Naive thymus-derived CD8-positive, alpha-beta T cell (primary cell): ENCODE results near the gene SNX30. TPM values are rescaled to one million over a fixed set of nuclear protein-coding genes. Genes with fewer than 3 reads are reported as not detected.
"Not testable (repeated sequence)": the region's sequence is repeated elsewhere in the genome, so short reads cannot be mapped to it uniquely, and the experiment has no call there.

ENCODE experiments used
- ATAC-seq, 2 donors: fragments of 150-1000 bp; cut with Tn5 transposase in 1 of 2; sonication (Bioruptor Pico), chemical (Tn5 transposase) in 1 of 2; 1 replicate in 1 of 2; 2 replicates in 1 of 2; pipeline ENCODE4 v1.10.0; 2021; ENCODE audit warnings: mild to moderate bottlenecking in 2 of 2, moderate library complexity in 2 of 2
- POLR2A ChIA-PET: fragments of 350-600 bp; sonication (Branson Sonifier 250); formaldehyde crosslinking; loops from one replicate; lab custom pipeline; 2021; ENCODE audit warnings: antibody characterized with exemption; lab: Charles Lee
- DNase-seq, 10 donors: peaks; one replicate each; pipeline versions ENCODE4 v3.0.0 to v3.0.0-alpha.2; 2020 to 2022
- H3K27ac Mint-ChIP-seq, 10 donors: one replicate each; pipeline ENCODE4 v1.8.0; 2020 to 2022; ENCODE audit warnings: mild to moderate bottlenecking in 10 of 10, mixed read lengths in 10 of 10, moderate library complexity in 4 of 10, inconsistent platforms in 1 of 10
- H3K27me3 Mint-ChIP-seq, 5 donors: one replicate each; pipeline ENCODE4 v1.8.0; 2021 to 2022; ENCODE audit warnings: mixed read lengths in 5 of 5
- H3K36me3 Mint-ChIP-seq, 3 donors: one replicate each; pipeline ENCODE4 v1.8.0; 2020 to 2022; ENCODE audit warnings: mixed read lengths in 3 of 3, mild to moderate bottlenecking in 2 of 3, inconsistent platforms in 1 of 3
- H3K4me1 Mint-ChIP-seq, 4 donors: one replicate each; pipeline ENCODE4 v1.8.0; 2021 to 2022; ENCODE audit warnings: mixed read lengths in 4 of 4
- H3K4me3 Mint-ChIP-seq, 10 donors: one replicate each; pipeline ENCODE4 v1.8.0; 2020 to 2022; ENCODE audit warnings: mild to moderate bottlenecking in 10 of 10, mixed read lengths in 10 of 10, moderate library complexity in 6 of 10, inconsistent platforms in 1 of 10
- H3K9me3 Mint-ChIP-seq, 9 donors: one replicate each; pipeline ENCODE4 v1.8.0; 2020 to 2022; ENCODE audit warnings: mixed read lengths in 9 of 9, mild to moderate bottlenecking in 3 of 9, inconsistent platforms in 1 of 9, moderate library complexity in 1 of 9
- polyA plus RNA-seq, 3 donors: library from polyadenylated mRNA; unstranded; fragments of 300-500 nt; fragmentation: Illumina TruSeq; gene quantifications; one replicate each; pipeline ENCODE4 v1.2.3, GENCODE V29; 2021
- total RNA-seq, 8 experiments: library from RNA in 2 of 8; stranded (reverse) in 2 of 8; gene quantifications; one replicate each; pipeline ENCODE4 v1.2.3 and lab custom pipeline; 2021 to 2026

The SNX30 gene, protein sequence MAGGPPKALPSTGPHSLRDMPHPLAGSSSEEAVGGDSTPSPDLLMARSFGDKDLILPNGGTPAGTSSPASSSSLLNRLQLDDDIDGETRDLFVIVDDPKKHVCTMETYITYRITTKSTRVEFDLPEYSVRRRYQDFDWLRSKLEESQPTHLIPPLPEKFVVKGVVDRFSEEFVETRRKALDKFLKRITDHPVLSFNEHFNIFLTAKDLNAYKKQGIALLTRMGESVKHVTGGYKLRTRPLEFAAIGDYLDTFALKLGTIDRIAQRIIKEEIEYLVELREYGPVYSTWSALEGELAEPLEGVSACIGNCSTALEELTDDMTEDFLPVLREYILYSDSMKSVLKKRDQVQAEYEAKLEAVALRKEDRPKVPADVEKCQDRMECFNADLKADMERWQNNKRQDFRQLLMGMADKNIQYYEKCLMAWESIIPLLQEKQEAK
- total RNA-seq: 10 to 100 TPM; 10.3 to 10.4 TPM
- polyA plus RNA-seq: 1 to 10 TPM; 1.7 to 3.6 (median 2.2) TPM
- 23.3 to 45.5 (median 30.9) reads per million in 6 experiments for total RNA-seq (lab: John Stamatoyannopoulos, UW)

DNA sequence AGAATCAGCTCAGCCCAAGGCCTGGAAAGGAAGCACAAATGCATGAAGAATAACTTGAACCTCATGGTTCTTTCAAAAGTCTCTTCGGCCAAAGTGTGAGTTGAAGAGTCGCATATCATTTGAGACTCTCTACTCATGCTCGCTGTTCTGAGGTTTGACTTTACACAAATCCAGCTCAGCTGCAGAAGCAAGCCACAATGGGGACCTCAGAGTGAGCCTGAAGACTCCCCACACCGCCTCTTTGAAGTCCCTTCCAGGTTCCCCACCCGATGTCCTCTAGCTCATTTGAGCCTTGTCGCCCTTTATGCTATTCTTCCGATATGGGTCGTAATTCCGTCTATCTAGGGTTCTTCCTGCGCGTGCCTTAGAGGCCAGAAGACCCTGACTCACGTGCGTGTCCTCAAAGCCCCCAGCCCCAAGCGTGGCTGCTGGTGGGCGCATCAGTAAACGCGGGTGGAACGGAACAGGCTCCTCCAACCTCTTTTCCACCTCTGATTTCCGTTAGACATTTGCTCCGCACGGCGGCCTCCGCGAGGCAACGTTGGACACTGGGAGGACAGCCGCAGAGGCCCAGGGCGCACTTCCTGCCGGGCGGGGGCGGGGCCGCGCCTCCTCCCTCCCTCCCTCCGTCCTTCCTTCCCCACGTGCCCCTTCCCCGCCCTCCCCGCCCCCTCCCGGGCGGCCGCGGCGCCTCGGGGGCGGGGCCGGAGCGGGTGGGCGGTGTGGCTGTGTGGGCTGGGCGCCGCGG is at the start of gene SNX30:
Gene SNX30 (plus strand): TSS at position 745 of the 748 bp plus-strand sequence. CDS start 242 bp downstream, outside the sequence.
- peak within 1 kb of the TSS; percentile 82 to 98 (median 94) for H3K27ac Mint-ChIP-seq
- peak; percentile 56 to 87 (median 75) for DNase-seq
- H3K36me3 Mint-ChIP-seq: no peaks in the 10 kb centered on the region
- H3K4me3 Mint-ChIP-seq: peak within 1 kb of the TSS; percentile 87 to 97 (median 92)
- H3K4me1 Mint-ChIP-seq: peaks cover 40 to 70% (median 64%) of the 10 kb centered on the region in 4 donors
- no peaks in the 10 kb centered on the region for H3K9me3 Mint-ChIP-seq
- H3K27me3 Mint-ChIP-seq: no peaks in the 10 kb centered on the region
- peak; percentile 67 to 73 for ATAC-seq
- POLR2A ChIA-PET: interaction anchor here (1.3 to 3.3 kb wide), 3 partner anchors 32 to 370 kb away, joined by 14 to 18 read pairs (median 17); partner anchors contain the start of genes HSDL2, INIP and KIAA1958

DNA sequence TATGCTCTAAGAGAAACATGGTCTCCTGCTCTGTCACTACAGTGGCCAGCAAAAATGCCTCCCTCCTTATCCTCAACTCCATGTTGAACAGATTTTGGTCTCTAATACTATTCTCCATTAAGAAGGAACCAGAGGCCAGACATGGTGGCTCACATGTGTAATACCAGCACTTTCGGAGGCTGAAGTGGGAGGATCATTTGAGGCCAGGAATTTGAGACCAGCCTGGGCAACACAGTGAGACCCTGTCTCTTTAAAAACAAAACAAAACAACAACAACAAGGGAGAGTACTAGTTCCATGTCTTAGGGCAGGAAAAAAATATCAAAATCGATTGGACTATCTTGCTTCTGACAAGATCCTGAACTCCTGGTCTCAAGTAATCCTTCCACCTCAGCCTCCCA is 47.3 kb upstream of the SNX30 start:
- ATAC-seq (no peak), DNase-seq (no peak)
- H3K4me1 Mint-ChIP-seq: peaks cover 11 to 29% (median 25%) of the 10 kb centered on the region in 4 donors
- POLR2A ChIA-PET: interaction anchor here (1.3 kb wide), 1 partner anchor 11 kb away, joined by 6 read pairs; no protein-coding TSS in a partner anchor
- H3K4me3 Mint-ChIP-seq: no peak overlapping the region
- H3K36me3 Mint-ChIP-seq: peaks cover 2 to 56% (median 22%) of the 10 kb centered on the region in 3 donors
- no peaks in the 10 kb centered on the region for H3K9me3 Mint-ChIP-seq
- peak overlapping the region in 1 of 10 donors; percentile 21 for H3K27ac Mint-ChIP-seq
- H3K27me3 Mint-ChIP-seq: no peaks in the 10 kb centered on the region

DNA sequence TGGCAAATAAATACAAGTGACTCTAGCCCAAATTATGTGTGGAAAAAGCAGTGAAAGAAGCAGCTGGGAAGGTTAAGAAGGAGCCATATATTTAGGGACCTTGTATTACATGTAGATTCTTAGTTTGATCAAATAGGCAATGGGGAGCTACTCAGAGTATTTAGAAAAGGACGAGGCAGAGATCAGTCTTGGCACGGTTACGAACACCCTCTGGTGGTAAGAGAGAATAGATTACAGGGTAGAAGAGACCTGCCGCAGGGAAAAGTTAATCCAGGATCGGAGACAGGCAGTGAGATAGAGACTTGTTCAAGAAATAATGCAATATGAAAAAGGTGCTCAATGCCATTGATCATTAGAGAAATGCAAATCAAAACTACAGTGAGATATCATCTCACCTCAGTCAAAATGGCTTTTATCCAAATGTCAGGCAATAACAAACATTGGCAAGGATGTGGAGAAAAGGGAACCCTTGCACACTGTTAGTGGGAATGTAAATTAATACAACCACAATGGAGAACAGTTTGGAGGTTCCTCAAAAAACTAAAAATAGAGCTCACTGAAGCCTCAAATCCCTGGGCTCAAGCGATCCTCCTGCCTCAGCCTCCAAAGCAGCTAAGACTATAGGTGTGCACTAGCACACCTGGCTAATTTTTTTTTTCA is 44.7 kb upstream of the SNX30 start:
- Mint-ChIP-seq H3K27ac (no peak overlapping the region), H3K36me3 (peaks cover 0 to 54% (median 16%) of the 10 kb centered on the region in 3 donors), H3K4me3 (no peak overlapping the region), H3K4me1 (peaks cover 16 to 41% (median 27%) of the 10 kb centered on the region in 4 donors), H3K27me3 (no peaks in the 10 kb centered on the region), H3K9me3 (no peaks in the 10 kb centered on the region)
- DNase-seq: no peak
- ATAC-seq: no peak
- POLR2A ChIA-PET: no interaction called here

DNA sequence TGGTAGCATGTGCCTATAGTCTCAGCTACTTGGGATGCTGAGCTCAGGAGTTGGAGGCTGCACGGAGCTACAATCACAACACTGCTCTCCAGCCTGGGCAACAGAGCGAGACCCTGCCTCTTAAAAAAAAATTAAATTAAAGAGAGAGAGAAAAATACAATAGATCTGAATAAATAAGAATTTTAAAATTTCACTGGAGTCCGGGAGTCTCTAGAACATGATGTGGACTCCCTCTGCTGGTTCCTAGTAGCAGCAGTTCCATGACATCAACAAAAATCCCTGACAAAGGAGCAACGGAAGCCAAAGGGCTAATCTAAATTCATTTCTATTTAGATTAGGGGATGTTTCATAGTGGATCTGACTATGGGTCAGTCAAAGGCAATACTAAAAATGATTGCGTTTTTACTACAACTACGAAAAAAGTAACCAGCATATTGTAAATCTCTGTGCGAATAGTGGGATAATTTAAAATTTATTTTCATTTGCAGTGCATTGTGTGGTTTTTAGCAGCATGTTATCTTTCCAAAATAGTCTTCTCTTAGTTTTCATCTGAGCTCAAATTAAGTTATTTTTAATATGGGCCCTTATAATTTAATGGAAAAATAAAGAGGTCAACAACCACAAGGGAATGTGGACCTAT is 39.4 kb upstream of the SNX30 start:
- H3K9me3 Mint-ChIP-seq: no peaks in the 10 kb centered on the region
- peaks cover 0 to 47% (median 9%) of the 10 kb centered on the region in 3 donors for H3K36me3 Mint-ChIP-seq
- H3K4me3 Mint-ChIP-seq: no peak overlapping the region
- H3K4me1 Mint-ChIP-seq: peaks cover 24 to 47% (median 44%) of the 10 kb centered on the region in 4 donors
- ATAC-seq: no peak
- no peaks in the 10 kb centered on the region for H3K27me3 Mint-ChIP-seq
- DNase-seq: no peak
- POLR2A ChIA-PET: interaction anchor here (0.5 to 0.6 kb wide), 2 partner anchors 10 to 597 kb away, joined by 3 to 4 read pairs; no protein-coding TSS in a partner anchor
- no peak overlapping the region for H3K27ac Mint-ChIP-seq

DNA sequence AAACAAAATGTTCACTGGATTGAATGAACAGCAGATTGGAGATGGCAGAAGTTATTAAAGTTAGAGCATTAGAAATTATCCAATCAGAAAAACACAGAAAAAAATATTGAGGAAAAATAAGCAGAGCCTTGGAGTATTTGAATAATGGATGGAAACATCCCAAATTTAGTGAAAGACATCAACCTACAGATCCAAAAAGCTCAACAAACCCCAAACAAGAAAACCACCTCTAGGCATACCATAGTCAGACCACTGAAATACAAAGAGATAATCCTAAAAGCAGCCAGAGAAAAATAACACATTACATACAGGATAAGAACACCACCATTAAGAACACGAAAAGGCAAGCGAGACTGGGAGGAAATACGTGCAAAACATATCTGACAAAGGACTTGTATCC is 37.9 kb upstream of the SNX30 start:
- Mint-ChIP-seq H3K4me1 (peaks cover 22 to 60% (median 50%) of the 10 kb centered on the region in 4 donors), H3K27me3 (no peaks in the 10 kb centered on the region), H3K4me3 (peak overlapping the region in 2 of 10 donors; percentile 34 to 35), H3K27ac (peak overlapping the region in 1 of 10 donors; percentile 51), H3K36me3 (peaks cover 0 to 44% (median 8%) of the 10 kb centered on the region in 3 donors), H3K9me3 (no peaks in the 10 kb centered on the region)
- POLR2A ChIA-PET: no interaction called here
- ATAC-seq (no peak), DNase-seq (no peak)

DNA sequence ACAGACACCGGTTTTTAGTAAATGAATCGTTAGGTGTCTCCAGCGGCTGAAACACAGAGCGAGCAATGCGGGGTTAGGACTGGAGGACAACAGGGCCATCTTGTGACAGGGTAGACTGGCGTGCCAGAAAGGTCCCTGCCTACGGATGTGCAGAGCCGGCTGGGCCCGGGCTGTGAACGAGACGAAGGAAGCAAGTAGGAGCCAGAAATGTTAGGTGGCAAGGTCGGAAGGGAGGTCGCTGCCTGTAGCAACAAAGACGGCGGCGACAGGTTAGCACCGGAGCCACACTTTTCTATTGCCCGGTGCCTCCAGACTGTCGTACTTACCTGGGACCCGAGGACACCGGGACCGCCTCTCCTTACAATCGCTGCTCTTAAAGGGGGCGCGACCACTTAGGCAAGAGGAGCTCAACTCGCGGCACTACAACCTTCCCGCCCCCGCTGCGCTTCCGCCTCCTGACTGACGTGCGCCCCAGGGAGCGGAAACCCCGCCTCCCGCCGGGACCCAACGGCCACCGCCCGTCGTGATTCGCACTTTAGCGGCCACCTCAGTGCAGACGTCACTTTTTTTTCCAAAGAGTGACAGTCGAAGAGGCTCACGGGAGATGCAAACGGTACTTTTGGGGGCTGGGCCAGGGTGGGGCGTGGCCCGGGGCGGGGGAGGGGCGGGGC is 32.8 kb upstream of the SNX30 start, which contains the start of gene INIP:
Gene INIP (minus strand): TSS at position 457 of the 671 bp plus-strand sequence. CDS start 1,632 bp downstream, outside the sequence.
- H3K4me3 Mint-ChIP-seq: peak within 1 kb of the TSS; percentile 90 to 100 (median 96)
- peaks cover 5 to 30% (median 19%) of the 10 kb centered on the region in 4 donors for H3K4me1 Mint-ChIP-seq
- POLR2A ChIA-PET: interaction anchor here (0.6 to 3.2 kb wide), 11 partner anchors 10 to 692 kb away, joined by 3 to 19 read pairs (median 5); partner anchors contain the start of genes C9orf43, HSDL2, KIAA1958 and POLE3
- peak; percentile 92 to 99 (median 98) for DNase-seq
- peak; percentile 88 to 89 for ATAC-seq
- no peaks in the 10 kb centered on the region for H3K27me3 Mint-ChIP-seq
- peaks cover 0 to 12% (median under 1%) of the 10 kb centered on the region in 3 donors for H3K36me3 Mint-ChIP-seq
- H3K9me3 Mint-ChIP-seq: no peaks in the 10 kb centered on the region
- H3K27ac Mint-ChIP-seq: peak within 1 kb of the TSS; percentile 95 to 99 (median 98)

DNA sequence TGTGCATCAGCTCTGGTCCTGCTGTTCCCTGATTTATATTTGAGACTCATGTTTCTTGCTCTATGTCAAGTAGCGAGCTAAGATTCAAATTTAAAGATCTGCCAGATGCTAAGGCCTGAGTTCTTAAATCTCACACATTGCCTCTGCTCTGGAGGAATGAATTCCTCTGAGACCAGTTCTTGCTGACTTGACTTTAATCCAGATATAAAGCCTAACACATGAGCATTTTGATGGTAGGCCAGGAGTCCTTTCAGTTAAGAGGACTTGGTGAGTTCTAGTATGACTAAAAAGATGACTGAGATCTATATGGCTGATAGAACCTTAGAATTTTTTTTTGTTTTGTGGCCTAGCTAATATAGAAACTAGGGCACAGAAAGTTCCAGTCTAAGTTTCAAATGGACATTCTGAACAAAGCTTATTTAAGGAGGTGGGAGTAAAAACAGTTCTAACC is 31.3 kb upstream of the SNX30 start:
- DNase-seq (no peak), ATAC-seq (no peak)
- no peaks in the 10 kb centered on the region for H3K27me3 Mint-ChIP-seq
- H3K4me3 Mint-ChIP-seq: peak overlapping the region in 3 of 10 donors; percentile 26 to 91 (median 60)
- POLR2A ChIA-PET: interaction anchor here (0.6 to 3.2 kb wide), 2 partner anchors 27 to 30 kb away, joined by 5 to 18 read pairs; no protein-coding TSS in a partner anchor
- H3K36me3 Mint-ChIP-seq: no peaks in the 10 kb centered on the region
- peaks cover 0 to 22% (median 10%) of the 10 kb centered on the region in 4 donors for H3K4me1 Mint-ChIP-seq
- H3K27ac Mint-ChIP-seq: peak overlapping the region in 7 of 10 donors; percentile 3 to 69 (median 24)
- no peaks in the 10 kb centered on the region for H3K9me3 Mint-ChIP-seq

DNA sequence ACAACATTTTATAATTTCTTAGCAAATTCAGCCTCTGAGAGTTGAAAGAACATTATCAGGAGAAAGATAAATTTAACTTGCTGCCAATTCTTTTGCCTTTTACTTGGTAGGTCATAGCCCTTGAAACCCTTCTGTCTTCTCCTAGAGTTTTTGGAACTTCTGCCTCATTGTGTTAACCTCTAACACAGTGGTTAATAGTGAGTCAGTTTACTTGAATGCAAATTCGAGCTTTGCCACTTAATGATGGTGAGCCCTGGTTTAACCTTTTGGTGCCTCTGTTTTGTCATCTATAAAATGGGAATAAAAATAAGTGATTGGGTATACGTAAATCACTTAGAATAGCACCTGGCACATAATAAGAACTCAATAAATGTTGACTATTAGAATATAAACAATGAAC is 30.9 kb upstream of the SNX30 start:
- no peaks in the 10 kb centered on the region for H3K27me3 Mint-ChIP-seq
- H3K27ac Mint-ChIP-seq: peak overlapping the region in 3 of 10 donors; percentile 21 to 69 (median 62)
- DNase-seq: no peak
- peaks cover 0 to 21% (median 9%) of the 10 kb centered on the region in 4 donors for H3K4me1 Mint-ChIP-seq
- no peaks in the 10 kb centered on the region for H3K9me3 Mint-ChIP-seq
- no peaks in the 10 kb centered on the region for H3K36me3 Mint-ChIP-seq
- POLR2A ChIA-PET: interaction anchor here (0.6 kb wide), 2 partner anchors 25 to 27 kb away, joined by 4 to 5 read pairs; no protein-coding TSS in a partner anchor
- ATAC-seq: no peak
- no peak overlapping the region for H3K4me3 Mint-ChIP-seq

DNA sequence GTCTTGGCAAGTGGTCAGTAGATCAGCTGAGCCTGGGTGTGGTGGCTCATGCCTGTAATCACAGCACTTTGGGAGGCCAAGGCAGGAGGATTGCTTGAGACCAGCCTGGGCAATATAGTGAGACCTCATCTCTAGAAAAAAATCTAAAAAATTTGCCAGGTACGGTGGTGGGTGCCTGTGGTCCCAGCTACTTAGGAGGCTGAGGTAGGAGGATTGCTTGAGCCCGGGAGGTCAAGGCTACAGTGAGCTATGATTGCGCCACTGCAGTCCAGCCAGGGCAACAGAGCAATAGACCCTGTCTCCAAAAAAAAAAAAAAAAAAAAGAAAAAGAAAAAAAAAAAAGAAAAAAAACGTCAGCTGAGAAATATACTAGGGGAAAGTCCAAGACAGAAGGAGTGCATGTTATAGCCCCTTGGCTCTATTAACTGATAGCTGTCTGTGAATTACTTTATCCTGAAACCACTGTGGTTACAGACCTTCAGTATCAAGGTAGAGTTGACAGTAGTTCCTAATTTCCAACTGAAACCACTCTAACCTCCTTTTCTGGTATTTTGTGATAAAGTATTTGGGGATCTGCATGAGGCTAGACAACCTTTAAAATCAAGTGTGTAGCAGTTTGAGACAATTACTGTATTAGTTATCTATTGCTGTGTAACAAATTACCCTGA is 30.3 kb upstream of the SNX30 start:
- POLR2A ChIA-PET: interaction anchor here (0.6 kb wide), 1 partner anchor 24 kb away, joined by 4 read pairs; no protein-coding TSS in a partner anchor

DNA sequence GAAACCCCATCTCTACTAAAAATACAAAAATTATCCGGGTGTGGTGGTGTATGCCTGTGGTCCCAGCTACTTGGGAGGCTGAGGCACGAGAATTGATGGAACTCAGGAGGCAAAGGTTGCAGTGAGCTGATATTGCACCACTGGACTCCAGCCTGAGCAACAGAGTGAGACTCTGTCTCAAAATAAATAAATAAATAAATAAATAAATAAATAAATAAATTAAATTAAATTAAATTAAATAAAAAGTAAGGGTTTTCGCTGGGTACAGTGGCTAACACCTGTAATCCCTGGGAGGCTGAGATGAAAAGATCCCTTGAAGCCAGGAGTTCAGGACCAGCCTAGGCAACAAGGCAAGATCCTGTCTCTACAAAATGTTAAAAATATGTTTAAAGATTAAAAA is 27.8 kb upstream of the SNX30 start:
- POLR2A ChIA-PET, H3K36me3 Mint-ChIP-seq: not testable (repeated sequence)
- peak overlapping the region in 1 of 10 donors; percentile 23 for H3K27ac Mint-ChIP-seq

More for the DNA sequence above, 30.3 kb upstream of the SNX30 start:
- H3K27ac Mint-ChIP-seq: peak overlapping the region in 2 of 10 donors; percentile 62 to 67
- no peaks in the 10 kb centered on the region for H3K9me3 Mint-ChIP-seq
- no peaks in the 10 kb centered on the region for H3K27me3 Mint-ChIP-seq
- no peak for DNase-seq
- ATAC-seq: no peak
- no peak overlapping the region for H3K4me3 Mint-ChIP-seq
- H3K36me3 Mint-ChIP-seq: no peaks in the 10 kb centered on the region
- H3K4me1 Mint-ChIP-seq: peaks cover 0 to 19% (median 8%) of the 10 kb centered on the region in 4 donors

More for the DNA sequence above, 27.8 kb upstream of the SNX30 start:
- not testable (repeated sequence) for H3K4me3 Mint-ChIP-seq, H3K27me3 Mint-ChIP-seq, ATAC-seq, DNase-seq, H3K9me3 Mint-ChIP-seq
- peaks cover 0 to 14% (median under 1%) of the 10 kb centered on the region in 4 donors for H3K4me1 Mint-ChIP-seq
